H9 (cell line): ENCODE measurements around the gene MAPK1IP1L. TPM values are rescaled to one million over a fixed set of nuclear protein-coding genes. Genes with fewer than 3 reads are reported as not detected.

Experiments used
- DNase-seq: peaks from one replicate; pipeline ENCODE4 v3.0.0-alpha.2; 2017
- H2AFZ ChIP-seq: one replicate; pipeline ENCODE4 v1.6.1; 2013; ENCODE audit warnings: mild to moderate bottlenecking, low read length, control low read depth, moderate library complexity
- H2AK5ac ChIP-seq: 2 replicates; pipeline ENCODE4 v1.6.1; 2013; ENCODE audit warnings: low read length, control low read depth, mixed read lengths; ENCODE audit not compliant: insufficient read length
- H2BK120ac ChIP-seq: one replicate; pipeline ENCODE4 v1.6.1; 2013; ENCODE audit warnings: low read depth, mild to moderate bottlenecking, low read length, control low read depth, inconsistent platforms; ENCODE audit not compliant: poor library complexity, severe bottlenecking
- H2BK12ac ChIP-seq: 2 replicates; pipeline ENCODE4 v1.6.1; 2013; ENCODE audit warnings: low read length, control low read depth, mixed read lengths, low read depth; ENCODE audit not compliant: insufficient read length
- H2BK15ac ChIP-seq: 2 replicates; pipeline ENCODE4 v1.6.1; 2013; ENCODE audit warnings: low read depth, low read length, control low read depth
- H2BK20ac ChIP-seq: one replicate; pipeline ENCODE4 v1.6.1; 2013; ENCODE audit warnings: low read depth, mild to moderate bottlenecking, low read length, control low read depth, inconsistent platforms; ENCODE audit not compliant: poor library complexity, severe bottlenecking
- H2BK5ac ChIP-seq: 2 replicates; pipeline ENCODE4 v1.6.1; 2013; ENCODE audit warnings: low read length, control low read depth, mixed read lengths; ENCODE audit not compliant: insufficient read length
- H3K14ac ChIP-seq: 2 replicates; pipeline ENCODE4 v1.6.1; 2013; ENCODE audit warnings: low read length, control low read depth; ENCODE audit not compliant: insufficient read depth
- H3K18ac ChIP-seq: 2 replicates; pipeline ENCODE4 v1.6.1; 2013; ENCODE audit warnings: low read depth, mild to moderate bottlenecking, mixed read lengths, low read length, control low read depth; ENCODE audit not compliant: insufficient read length
- H3K23ac ChIP-seq: 2 replicates; pipeline ENCODE4 v1.6.1; 2013; ENCODE audit warnings: low read length, control low read depth, mixed read lengths, low read depth; ENCODE audit not compliant: insufficient read length
- H3K23me2 ChIP-seq: 2 replicates; pipeline ENCODE4 v1.6.1; 2013; ENCODE audit warnings: low read depth, mild to moderate bottlenecking, mixed read lengths, low read length, control low read depth; ENCODE audit not compliant: insufficient read length, poor library complexity, severe bottlenecking
- H3K27ac ChIP-seq: 2 replicates; pipeline ENCODE4 v1.5.1; 2013; ENCODE audit warnings: low read length, control low read depth, mixed read lengths, low read depth; ENCODE audit not compliant: insufficient read length
- H3K27me3 ChIP-seq: 2 replicates; pipeline ENCODE4 v1.6.1; 2013; ENCODE audit warnings: low read length, control low read depth, inconsistent platforms; ENCODE audit not compliant: insufficient read depth
- H3K4ac ChIP-seq: 2 replicates; pipeline ENCODE4 v1.6.1; 2013; ENCODE audit warnings: low read depth, mild to moderate bottlenecking, control low read depth, inconsistent platforms, low read length, moderate library complexity
- H3K4me1 ChIP-seq: 2 replicates; pipeline ENCODE4 v1.6.1; 2013; ENCODE audit warnings: low read length, control low read depth, inconsistent platforms; ENCODE audit not compliant: insufficient read depth
- H3K4me2 ChIP-seq: 2 replicates; pipeline ENCODE4 v1.6.1; 2013; ENCODE audit warnings: low read length, control low read depth, mixed read lengths; ENCODE audit not compliant: insufficient read length, insufficient read depth
- H3K56ac ChIP-seq: 2 replicates; pipeline ENCODE4 v1.6.1; 2013; ENCODE audit warnings: low read depth, mild to moderate bottlenecking, mixed read lengths, low read length, control low read depth; ENCODE audit not compliant: insufficient read length
- H3K79me1 ChIP-seq: 2 replicates; pipeline ENCODE4 v1.6.1; 2013; ENCODE audit warnings: low read depth, mild to moderate bottlenecking, moderate library complexity, low read length, control low read depth, inconsistent platforms; ENCODE audit not compliant: insufficient read depth, poor library complexity, severe bottlenecking
- H3K79me2 ChIP-seq: 2 replicates; pipeline ENCODE4 v1.6.1; 2013; ENCODE audit warnings: low read length, control low read depth, inconsistent platforms; ENCODE audit not compliant: insufficient read depth
- H3K9ac ChIP-seq: 2 replicates; pipeline ENCODE4 v1.6.1; 2013; ENCODE audit warnings: low read length, control low read depth, mixed read lengths; ENCODE audit not compliant: insufficient read length; ENCODE audit errors: extremely low read depth
- H3K9me3 ChIP-seq: one replicate; pipeline ENCODE4 v1.6.1; 2013; ENCODE audit warnings: low read depth, low read length, inconsistent platforms; ENCODE audit not compliant: control insufficient read depth
- H3T11ph ChIP-seq: one replicate; pipeline ENCODE4 v1.6.1; 2013; ENCODE audit warnings: mild to moderate bottlenecking, low read length, control low read depth, inconsistent platforms
- H4K20me1 ChIP-seq: one replicate; pipeline ENCODE4 v1.6.1; 2013; ENCODE audit not compliant: control insufficient read depth, insufficient read length, insufficient read depth
- H4K5ac ChIP-seq: 2 replicates; pipeline ENCODE4 v1.6.1; 2013; ENCODE audit warnings: low read depth, mild to moderate bottlenecking, mixed read lengths, low read length, control low read depth; ENCODE audit not compliant: insufficient read length
- H4K8ac ChIP-seq: replicated peaks from 2 replicates; pipeline ENCODE4 v1.6.1; 2013; ENCODE audit warnings: low read length, control low read depth, mixed read lengths, low read depth; ENCODE audit not compliant: insufficient read length
- H4K91ac ChIP-seq: 2 replicates; pipeline ENCODE4 v1.6.1; 2013; ENCODE audit warnings: low read depth, mild to moderate bottlenecking, moderate library complexity, mixed read lengths, low read length, control low read depth; ENCODE audit not compliant: insufficient read length
- H3K27ac Mint-ChIP-seq, 3 experiments: 2 replicates in 2 of 3; 3 replicates in 1 of 3; pipeline ENCODE4 v1.8.0; 2020 to 2021; ENCODE audit warnings: mixed read lengths in 3 of 3, mild to moderate bottlenecking in 1 of 3, moderate library complexity in 1 of 3
- H3K27me3 Mint-ChIP-seq: 2 replicates; pipeline ENCODE4 v1.8.0; 2021; ENCODE audit warnings: low read depth, mild to moderate bottlenecking, moderate library complexity, mixed read lengths
- H3K36me3 Mint-ChIP-seq, 3 experiments: 2 replicates in 2 of 3; 3 replicates in 1 of 3; pipeline ENCODE4 v1.8.0; 2020 to 2021; ENCODE audit warnings: low read depth in 3 of 3, mixed read lengths in 3 of 3; ENCODE audit not compliant: insufficient read depth in 1 of 3
- H3K4me1 Mint-ChIP-seq, 2 experiments: 2 replicates each; pipeline ENCODE4 v1.8.0; 2020; ENCODE audit warnings: mixed read lengths in 2 of 2
- H3K4me3 Mint-ChIP-seq, 2 experiments: 2 replicates in 1 of 2; 3 replicates in 1 of 2; pipeline ENCODE4 v1.8.0; 2020 to 2021; ENCODE audit warnings: mild to moderate bottlenecking in 2 of 2, mixed read lengths in 2 of 2, moderate library complexity in 1 of 2
- H3K9me3 Mint-ChIP-seq, 2 experiments: 2 replicates in 1 of 2; 3 replicates in 1 of 2; pipeline ENCODE4 v1.8.0; 2020; ENCODE audit warnings: mild to moderate bottlenecking in 2 of 2, mixed read lengths in 2 of 2, moderate library complexity in 1 of 2
- WGBS: extraction: QIAGEN DNeasy Blood & Tissue Kit; methylation state at CpG from one replicate; pipeline ENCODE4 v1.1.7; 2013; ENCODE audit warnings: missing lambda C conversion rate, low lambda C conversion rate, mixed read lengths; ENCODE audit not compliant: insufficient read length; ENCODE audit errors: extremely low coverage; 5-methylcytosine and 5-hydroxymethylcytosine counted together
- total RNA-seq: library from RNA; stranded (reverse); gene quantifications from 2 replicates; pipeline ENCODE4 v1.2.1, GENCODE V29; 2021
- TF ChIP-seq, protein P1 (sequence below): fragments of 200-600 bp; sonication (generic); conservative IDR thresholded peaks from 3 replicates; pipeline ENCODE4 v1.8.0; 2021; ENCODE audit warnings: antibody characterized with exemption, mild to moderate bottlenecking

MAPK1IP1L gene
- total RNA-seq, 1 experiment from 2014 or later, result 133 TPM

GRCh38 chr14:55054098-55054497 is 2.7 kb downstream of the MAPK1IP1L start:
- Histone ChIP-seq H2BK120ac (no peak overlapping the region), H2BK15ac (no peak overlapping the region), H4K20me1 (no peaks in the 10 kb centered on the region), H4K91ac (no peak overlapping the region), H4K8ac (no peak overlapping the region), H3K27ac (no peak overlapping the region), H2AFZ (no peak overlapping the region), H3K27me3 (no peaks in the 10 kb centered on the region), H3K23ac (no peak overlapping the region), H3K56ac (no peak overlapping the region), H3K4me1 (no peaks in the 10 kb centered on the region; the same call in 1 of the 2 replicates), H3T11ph (no peak overlapping the region), H2AK5ac (no peak overlapping the region), H2BK5ac (no peak overlapping the region), H3K79me1 (peaks cover 10% of the 10 kb centered on the region), H3K23me2 (peaks cover 10% of the 10 kb centered on the region), H2BK20ac (no peak overlapping the region), H3K18ac (no peak overlapping the region), H2BK12ac (no peak overlapping the region), H3K9ac (no peak overlapping the region), H3K79me2 (peaks cover 30% of the 10 kb centered on the region; the same call in 1 of the 2 replicates), H3K4me2 (no peak overlapping the region), H3K9me3 (no peaks in the 10 kb centered on the region), H3K14ac (no peak overlapping the region), H3K4ac (no peak overlapping the region), H4K5ac (no peak overlapping the region)
- TF ChIP-seq, protein P1, sequence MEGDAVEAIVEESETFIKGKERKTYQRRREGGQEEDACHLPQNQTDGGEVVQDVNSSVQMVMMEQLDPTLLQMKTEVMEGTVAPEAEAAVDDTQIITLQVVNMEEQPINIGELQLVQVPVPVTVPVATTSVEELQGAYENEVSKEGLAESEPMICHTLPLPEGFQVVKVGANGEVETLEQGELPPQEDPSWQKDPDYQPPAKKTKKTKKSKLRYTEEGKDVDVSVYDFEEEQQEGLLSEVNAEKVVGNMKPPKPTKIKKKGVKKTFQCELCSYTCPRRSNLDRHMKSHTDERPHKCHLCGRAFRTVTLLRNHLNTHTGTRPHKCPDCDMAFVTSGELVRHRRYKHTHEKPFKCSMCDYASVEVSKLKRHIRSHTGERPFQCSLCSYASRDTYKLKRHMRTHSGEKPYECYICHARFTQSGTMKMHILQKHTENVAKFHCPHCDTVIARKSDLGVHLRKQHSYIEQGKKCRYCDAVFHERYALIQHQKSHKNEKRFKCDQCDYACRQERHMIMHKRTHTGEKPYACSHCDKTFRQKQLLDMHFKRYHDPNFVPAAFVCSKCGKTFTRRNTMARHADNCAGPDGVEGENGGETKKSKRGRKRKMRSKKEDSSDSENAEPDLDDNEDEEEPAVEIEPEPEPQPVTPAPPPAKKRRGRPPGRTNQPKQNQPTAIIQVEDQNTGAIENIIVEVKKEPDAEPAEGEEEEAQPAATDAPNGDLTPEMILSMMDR, result no peak
- Mint-ChIP-seq H3K27ac (no peak overlapping the region; a peak in 1 of 7 replicates), H3K4me3 (peak overlapping the region in 1 of 2 experiments; percentile 54; a peak in 1 of 5 replicates), H3K9me3 (no peaks in the 10 kb centered on the region; a peak in 1 of 5 replicates), H3K36me3 (peaks cover 16 to 35% (median 31%) of the 10 kb centered on the region in 3 experiments; a peak in 6 of 7 replicates), H3K27me3 (no peaks in the 10 kb centered on the region), H3K4me1 (peaks cover 30% of the 10 kb centered on the region in 2 experiments)
- no peak for DNase-seq
- WGBS, result 100% methylated on average over 1 of the region's 13 CpGs
